ENCODE measurements around the gene RAD51.

DNA sequence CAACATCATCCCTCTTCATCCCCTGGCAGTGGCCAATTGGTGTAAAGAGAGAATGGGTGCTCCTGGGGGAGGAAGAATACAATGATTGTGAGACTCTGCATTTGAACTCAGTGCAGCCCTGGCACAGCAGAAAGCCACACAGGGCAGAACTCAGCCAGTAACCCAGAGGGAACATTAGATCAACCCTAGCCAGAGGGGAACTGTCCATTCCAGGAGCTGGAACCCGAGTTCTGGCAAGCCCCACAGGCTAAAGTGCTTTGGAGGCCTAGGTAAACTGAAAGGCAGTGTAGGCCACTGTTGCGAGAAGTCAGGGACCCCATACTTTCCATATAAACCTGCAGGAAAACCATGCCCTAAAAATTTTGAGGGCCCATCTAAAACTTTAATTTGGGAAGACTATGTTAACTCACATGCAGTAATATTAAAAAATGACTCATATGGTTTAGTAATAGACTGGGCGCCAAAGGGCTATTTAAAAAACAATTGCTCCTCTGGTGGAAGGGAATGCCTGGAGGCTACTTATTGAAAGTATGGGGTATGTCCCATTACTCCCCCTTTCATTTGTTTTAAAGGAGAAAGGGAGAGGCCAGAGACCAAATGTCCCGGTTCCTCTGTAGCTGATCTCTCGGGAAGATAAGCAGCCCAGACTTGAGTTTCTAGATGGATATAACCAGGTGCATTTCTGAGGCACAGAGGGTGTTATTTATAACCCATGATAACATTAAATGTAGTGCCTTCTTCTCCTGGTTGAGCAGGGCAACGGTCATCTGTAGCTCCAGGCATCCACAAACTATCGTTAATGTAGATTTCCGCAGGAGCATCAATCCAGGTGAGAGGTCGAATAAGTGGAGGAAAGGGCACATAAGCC, 5.8 kb upstream of the RAD51 start:
- TF ChIP-seq, protein P1, sequence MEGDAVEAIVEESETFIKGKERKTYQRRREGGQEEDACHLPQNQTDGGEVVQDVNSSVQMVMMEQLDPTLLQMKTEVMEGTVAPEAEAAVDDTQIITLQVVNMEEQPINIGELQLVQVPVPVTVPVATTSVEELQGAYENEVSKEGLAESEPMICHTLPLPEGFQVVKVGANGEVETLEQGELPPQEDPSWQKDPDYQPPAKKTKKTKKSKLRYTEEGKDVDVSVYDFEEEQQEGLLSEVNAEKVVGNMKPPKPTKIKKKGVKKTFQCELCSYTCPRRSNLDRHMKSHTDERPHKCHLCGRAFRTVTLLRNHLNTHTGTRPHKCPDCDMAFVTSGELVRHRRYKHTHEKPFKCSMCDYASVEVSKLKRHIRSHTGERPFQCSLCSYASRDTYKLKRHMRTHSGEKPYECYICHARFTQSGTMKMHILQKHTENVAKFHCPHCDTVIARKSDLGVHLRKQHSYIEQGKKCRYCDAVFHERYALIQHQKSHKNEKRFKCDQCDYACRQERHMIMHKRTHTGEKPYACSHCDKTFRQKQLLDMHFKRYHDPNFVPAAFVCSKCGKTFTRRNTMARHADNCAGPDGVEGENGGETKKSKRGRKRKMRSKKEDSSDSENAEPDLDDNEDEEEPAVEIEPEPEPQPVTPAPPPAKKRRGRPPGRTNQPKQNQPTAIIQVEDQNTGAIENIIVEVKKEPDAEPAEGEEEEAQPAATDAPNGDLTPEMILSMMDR (IDR thresholded peaks at IDR 0.05) = no peak
- no peak for TF ChIP-seq POLR2A (IDR thresholded peaks at IDR 0.05)
